Renal cortical epithelial cell (primary cell): ENCODE data around the gene KIF6. TPM values are rescaled to one million over a fixed set of nuclear protein-coding genes. Genes with fewer than 3 reads are reported as not detected.

Experiments
- DNase-seq: peaks from one replicate; pipeline ENCODE4 v3.0.0-alpha.2; 2011; ENCODE audit warnings: low read depth
- total RNA-seq: library from RNA; depleted of rRNA; stranded (reverse); fragments of >200 nt; gene quantifications from 2 replicates; pipeline ENCODE4 v1.2.3, GENCODE V29; 2014

Gene KIF6
- total RNA-seq, 1 donor from 2014 or later = 1.3 TPM

- no peak for DNase-seq
Observed at GRCh38 chr6:39321761-39322160, 403.4 kb downstream of the KIF6 start.

DNA sequence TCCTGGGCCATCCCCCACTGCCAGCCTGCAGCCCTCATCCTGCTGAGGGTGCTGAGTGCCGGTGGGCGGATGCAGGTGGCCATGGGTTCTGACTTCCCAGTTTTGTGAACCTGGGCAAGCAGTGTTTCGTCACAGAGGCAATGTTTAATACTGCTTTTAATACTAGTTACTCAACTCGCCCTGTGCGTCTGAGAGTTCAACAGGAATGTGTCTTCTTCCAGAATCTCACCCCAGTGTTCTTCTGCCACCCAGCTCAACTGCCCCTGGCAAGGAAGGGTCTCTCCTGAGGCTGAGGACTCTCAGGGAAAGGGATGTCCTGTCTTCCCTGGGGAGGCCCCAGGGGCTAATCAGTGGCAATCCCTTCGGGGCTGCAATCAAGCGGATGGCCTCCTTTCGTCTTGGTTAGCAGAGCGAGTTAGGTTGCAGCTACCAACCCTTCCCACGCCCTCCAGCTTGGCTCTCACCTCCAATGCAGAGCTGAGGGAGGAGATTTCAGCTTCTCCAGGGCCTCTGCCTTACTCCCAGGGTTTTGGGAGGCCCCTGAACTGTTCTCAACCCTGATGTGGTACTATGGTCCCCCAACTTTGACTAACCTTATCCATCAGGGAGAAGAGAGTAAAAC is 404.7 kb downstream of the KIF6 start:
- DNase-seq = no peak

- DNase-seq = no peak
Observed at GRCh38 chr6:39319621-39320362, 405.4 kb downstream of the KIF6 start.

DNA sequence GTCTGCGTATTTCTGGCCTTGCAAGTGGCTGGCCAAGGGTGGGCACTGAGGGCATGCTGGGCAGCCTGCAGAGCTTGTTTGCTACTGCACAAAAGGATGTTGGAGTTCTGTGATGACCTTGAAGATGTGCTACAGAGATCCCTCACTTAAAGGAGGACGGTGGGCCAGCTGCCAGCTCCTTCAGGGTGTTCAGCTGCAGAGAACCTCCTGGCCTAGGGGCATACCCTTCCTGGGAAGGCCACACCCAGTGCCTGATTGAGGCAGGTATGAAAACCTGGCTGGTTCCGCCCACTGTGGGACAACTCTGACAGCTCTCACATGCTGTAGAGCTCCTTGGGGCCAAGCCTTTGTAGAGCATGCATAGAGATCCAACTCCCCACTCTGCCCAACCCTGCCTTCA is 408.0 kb downstream of the KIF6 start:
- DNase-seq = no peak

GRCh38 chr6:39314273-39314795 is 410.9 kb downstream of the KIF6 start, which contains the start of gene KCNK17:
Gene KCNK17 (minus strand): TSS chr6:39314419. CDS start chr6:39314320, 99 bp downstream.
- no peak for DNase-seq

- no peak for DNase-seq
Observed at GRCh38 chr6:39313526-39314272, 411.5 kb downstream of the KIF6 start.

GRCh38 chr6:39312912-39313525 is 412.2 kb downstream of the KIF6 start:
- no peak for DNase-seq

- DNase-seq = no peak
Observed at GRCh38 chr6:39310542-39310941, 414.7 kb downstream of the KIF6 start.

GRCh38 chr6:39309942-39310531 is 415.2 kb downstream of the KIF6 start:
- peak; percentile 45 for DNase-seq

- DNase-seq = no peak
Observed at GRCh38 chr6:39307462-39307861, 417.7 kb downstream of the KIF6 start.

GRCh38 chr6:39304951-39305350 is 420.3 kb downstream of the KIF6 start:
- DNase-seq = no peak

GRCh38 chr6:39303425-39304153 is 421.6 kb downstream of the KIF6 start:
- no peak for DNase-seq

DNA sequence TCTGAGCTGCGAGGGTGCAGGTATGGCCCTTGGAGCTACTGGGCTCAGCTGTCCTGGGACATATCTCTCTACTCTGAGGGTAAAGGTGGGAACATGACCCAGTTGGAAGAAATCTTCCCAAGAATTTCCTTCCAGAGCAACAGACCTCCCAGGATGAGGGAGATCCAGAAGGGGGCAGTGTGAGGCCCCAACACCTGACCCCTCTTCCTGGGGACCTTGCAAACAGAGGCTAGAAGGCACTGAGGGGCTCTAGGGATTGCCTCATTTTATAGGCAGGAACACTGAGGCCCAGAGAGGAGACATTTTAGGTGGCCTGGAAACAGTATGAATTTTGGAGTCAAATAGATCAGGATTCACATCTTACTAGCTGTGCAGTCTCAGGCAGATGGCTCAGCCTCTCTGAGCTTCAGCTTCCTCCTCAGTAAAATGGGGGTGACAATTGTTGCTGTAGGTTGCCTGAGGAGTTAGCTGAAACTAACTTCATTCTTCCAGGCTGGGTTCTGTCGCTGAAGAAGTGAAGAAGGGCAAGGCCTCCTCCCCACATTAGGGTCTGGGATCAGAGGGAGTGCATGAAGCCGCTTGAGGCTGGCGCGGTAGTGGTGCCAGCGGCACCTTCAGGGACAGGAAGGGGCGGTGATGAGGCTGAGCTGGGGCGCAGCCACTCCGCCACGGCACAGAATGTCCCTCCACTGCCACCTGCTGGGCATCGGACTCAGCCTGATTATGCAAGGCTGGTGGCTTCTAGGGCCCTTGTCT is 422.4 kb downstream of the KIF6 start:
- DNase-seq = peak; percentile 49

GRCh38 chr6:39302011-39302410 is 423.2 kb downstream of the KIF6 start:
- DNase-seq = no peak

DNA sequence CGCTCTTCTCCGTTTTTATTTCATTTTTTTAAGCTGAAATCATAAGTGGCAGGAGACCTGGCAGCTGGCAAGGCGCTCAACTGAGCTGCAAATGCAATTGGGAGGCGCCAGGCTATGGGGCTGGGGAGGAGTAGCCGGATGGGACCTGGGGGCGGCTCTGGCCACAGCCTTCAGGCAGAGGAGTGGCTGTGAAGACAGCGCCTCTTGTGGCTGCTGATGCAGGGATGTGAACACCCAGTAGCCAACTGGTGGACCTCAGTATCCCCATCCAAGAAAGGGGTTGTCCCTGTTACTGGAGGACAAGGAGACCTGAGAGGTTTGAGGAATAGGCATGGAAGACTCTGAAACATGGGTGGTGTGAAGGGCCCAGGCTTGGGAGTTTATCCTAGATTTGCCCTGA is 423.6 kb downstream of the KIF6 start:
- DNase-seq = no peak

GRCh38 chr6:39300739-39301138 is 424.5 kb downstream of the KIF6 start:
- DNase-seq = no peak

DNA sequence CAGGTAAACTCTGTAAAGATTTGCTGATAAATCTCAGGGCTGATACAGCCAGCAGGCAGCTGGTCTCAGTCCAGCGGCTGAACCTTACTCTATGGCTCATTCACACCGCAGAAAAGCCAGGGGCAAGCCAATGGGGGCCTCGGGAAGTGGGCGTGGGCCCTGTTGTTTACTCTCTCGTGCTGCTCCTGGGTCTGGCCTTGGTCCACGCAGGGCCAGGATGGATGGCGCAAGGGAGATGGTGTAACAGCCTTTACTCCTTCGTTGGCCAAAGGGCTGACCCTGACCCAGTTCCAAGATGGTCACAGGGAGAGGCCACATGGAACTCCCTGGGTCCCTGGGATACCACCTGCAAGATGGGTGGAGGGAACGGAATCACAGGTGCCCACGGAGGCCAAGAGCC is 427.1 kb downstream of the KIF6 start:
- DNase-seq = peak; percentile 43

GRCh38 chr6:39296745-39297640 is 428.2 kb downstream of the KIF6 start:
- peak; percentile 35 for DNase-seq

GRCh38 chr6:39295611-39296011 is 429.6 kb downstream of the KIF6 start:
- no peak for DNase-seq
